ENCODE data around the gene TGFBRAP1.

Gene TGFBRAP1

GRCh38 chr2:105317937-105318336 is 11.6 kb downstream of the TGFBRAP1 start:
- DNase-seq (ENCODE audit: low spot score): no peak

- DNase-seq (ENCODE audit: low spot score): no peak
Observed at GRCh38 chr2:105315314-105315713, 14.2 kb downstream of the TGFBRAP1 start.

GRCh38 chr2:105313877-105314276 is 15.7 kb downstream of the TGFBRAP1 start:
- no peak for DNase-seq (ENCODE audit: low spot score)

GRCh38 chr2:105309147-105309545 is 20.4 kb downstream of the TGFBRAP1 start:
- peak; percentile 64 for DNase-seq (ENCODE audit: low spot score)

DNA sequence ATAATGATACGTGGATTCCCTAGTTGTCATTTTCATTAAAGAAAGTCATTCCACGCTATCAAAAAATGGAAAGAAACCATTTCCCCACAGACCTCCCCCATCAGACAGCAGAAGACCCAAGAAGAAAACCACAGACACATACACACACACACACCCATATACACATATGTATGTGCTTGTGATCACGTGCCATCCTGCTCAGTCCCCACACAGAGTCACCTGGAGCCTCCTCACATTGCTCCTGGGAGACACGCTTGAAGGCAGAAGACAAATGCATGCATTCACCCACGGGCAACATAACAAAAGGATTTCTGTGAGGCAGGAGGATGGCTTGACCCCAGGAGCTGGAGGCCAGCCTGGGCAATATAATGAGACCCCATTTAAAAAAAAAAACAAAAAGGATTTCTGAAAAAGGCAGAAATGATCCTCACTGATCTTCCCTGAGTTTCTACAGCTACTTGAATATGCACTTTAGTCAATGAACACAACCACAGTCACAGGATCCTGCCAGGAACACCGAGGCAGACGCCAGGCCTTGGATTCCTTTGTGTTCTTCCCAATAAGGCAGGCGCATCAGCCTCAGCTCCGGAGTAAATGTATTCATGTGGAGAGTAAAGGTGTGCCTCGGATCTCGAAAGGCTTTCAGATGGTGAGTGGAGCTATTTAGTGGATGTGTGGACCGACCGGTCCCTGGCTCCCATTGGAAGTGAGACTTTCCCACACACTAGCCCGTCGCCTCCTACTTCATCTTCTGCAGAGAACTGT is 21.0 kb downstream of the TGFBRAP1 start:
- DNase-seq (ENCODE audit: low spot score): peak; percentile 30

GRCh38 chr2:105307962-105308361 is 21.6 kb downstream of the TGFBRAP1 start:
- no peak for DNase-seq (ENCODE audit: low spot score)

- DNase-seq (ENCODE audit: low spot score): no peak
Observed at GRCh38 chr2:105307550-105307949, 22.0 kb downstream of the TGFBRAP1 start.

DNA sequence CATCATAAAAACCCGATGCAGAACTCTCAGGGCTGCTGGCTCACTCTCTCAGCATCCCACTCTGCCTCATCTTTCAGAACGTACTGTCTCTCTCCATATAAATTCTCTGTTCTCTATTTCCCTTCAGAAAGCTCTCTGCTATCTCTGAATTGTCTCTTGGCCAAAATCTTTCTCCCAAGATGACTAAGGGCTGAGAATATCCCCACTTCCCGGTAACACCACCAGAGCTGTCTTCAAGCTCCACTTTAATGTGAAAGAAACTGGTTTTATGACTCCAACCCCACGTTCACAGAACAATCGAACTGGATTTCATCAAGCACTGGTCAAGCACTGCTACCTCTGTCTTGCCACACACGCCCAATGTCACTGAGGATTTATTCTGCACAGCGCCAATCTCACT is 22.4 kb downstream of the TGFBRAP1 start:
- no peak for DNase-seq (ENCODE audit: low spot score)

- DNase-seq (ENCODE audit: low spot score): no peak
Observed at GRCh38 chr2:105301646-105302045, 27.9 kb downstream of the TGFBRAP1 start.

DNA sequence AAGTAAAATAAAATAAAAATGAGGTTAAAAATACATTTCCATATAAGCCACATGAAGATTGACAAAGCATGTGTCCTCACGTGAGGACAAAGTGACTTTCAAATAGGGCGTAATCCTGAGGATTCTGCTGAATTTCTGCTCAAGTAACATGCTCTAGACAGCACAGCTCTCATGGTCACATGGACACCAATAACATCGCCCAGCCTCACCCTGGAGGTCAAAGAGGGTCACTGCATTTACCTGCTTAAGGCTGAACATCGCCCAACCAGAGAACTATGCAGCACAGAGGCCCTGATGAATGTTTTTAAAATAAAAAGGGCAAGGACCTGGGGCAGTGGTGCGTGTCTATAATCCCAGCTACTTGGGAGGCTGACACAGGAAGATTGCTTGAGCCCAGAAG is 30.2 kb downstream of the TGFBRAP1 start:
- no peak for DNase-seq (ENCODE audit: low spot score)

DNA sequence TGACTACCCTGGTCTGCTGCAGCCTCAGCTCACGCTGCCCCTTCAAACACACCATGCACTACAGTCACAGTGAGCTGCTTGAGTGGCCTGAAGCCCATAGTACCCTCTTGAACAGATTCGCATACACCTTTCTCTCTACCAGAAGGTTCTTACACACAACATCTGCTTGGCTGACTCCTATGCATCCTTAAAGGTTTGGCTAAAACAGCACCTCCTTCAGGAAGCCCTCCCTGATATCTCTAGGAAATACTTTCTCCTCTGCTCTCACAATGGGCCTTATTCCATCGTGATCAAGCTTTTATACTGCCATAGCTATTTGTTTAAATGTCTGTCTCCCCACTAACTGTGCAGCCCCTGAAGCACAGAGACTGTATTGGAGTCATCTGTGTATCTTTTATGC is 31.5 kb downstream of the TGFBRAP1 start:
- DNase-seq (ENCODE audit: low spot score): no peak

GRCh38 chr2:105297216-105297615 is 32.3 kb downstream of the TGFBRAP1 start:
- no peak for DNase-seq (ENCODE audit: low spot score)

DNA sequence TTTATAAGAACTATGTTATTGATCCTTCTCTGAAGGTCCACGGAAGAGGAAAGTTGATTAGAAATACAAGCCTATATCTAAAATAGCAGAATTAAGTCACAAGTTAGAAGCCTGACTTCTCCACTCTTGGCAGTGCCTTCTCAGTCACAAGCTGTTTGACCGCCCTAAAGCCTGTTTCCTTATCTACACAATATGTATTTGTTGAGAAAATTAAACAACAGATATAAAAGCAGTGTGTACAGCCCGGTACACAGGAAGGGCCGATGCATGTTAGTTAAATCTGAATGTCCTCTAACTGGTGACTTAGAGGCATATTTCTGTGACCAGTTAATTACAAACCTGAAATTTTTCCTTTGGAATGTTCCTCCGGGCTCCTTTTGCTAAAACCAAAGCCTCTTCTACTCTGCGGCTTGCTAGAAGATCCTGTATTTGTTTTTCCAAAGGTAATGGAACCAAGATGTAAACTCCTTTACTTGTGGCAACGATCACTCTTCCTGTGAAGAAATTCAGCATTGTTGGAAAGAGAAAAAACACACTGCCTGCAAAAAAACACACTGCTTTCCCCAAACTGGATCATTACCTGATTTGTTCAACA is 33.4 kb downstream of the TGFBRAP1 start:
- DNase-seq (ENCODE audit: low spot score): no peak

DNA sequence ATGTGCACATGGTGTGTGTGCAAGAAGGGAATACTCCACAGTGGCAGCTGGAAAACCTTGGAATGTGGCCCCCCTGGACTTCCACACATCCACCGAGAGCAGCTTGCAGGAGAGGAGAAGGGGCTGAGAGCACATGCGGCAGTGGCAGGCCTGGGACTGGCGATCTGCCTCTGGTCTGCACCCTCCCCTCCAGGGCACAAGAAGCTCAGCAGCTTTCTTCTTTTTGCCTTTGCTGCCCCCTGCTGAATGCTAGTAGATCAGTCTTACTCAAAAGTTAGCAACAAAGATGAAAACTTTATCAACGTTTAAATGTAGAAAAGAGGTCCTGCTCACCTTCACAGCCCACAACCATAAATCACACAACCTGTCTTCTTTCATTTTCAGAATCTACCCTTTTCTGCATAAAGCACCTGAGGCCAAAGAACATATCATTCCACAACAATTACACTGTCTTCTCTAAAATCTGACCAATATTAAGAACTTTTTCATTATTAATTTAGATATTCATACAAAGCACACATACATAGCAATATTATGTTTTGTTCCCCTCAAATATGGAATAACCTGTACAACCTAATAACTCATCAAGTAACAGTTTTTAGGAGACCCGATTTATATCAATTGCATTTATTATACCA is 34.6 kb downstream of the TGFBRAP1 start:
- DNase-seq (ENCODE audit: low spot score): peak; percentile 84

- no peak for DNase-seq (ENCODE audit: low spot score)
Observed at GRCh38 chr2:105294046-105294445, 35.5 kb downstream of the TGFBRAP1 start.

- DNase-seq (ENCODE audit: low spot score): no peak
Observed at GRCh38 chr2:105291981-105292380, 37.6 kb downstream of the TGFBRAP1 start.

GRCh38 chr2:105290981-105291660 is 38.4 kb downstream of the TGFBRAP1 start:
- no peak for DNase-seq (ENCODE audit: low spot score)

DNA sequence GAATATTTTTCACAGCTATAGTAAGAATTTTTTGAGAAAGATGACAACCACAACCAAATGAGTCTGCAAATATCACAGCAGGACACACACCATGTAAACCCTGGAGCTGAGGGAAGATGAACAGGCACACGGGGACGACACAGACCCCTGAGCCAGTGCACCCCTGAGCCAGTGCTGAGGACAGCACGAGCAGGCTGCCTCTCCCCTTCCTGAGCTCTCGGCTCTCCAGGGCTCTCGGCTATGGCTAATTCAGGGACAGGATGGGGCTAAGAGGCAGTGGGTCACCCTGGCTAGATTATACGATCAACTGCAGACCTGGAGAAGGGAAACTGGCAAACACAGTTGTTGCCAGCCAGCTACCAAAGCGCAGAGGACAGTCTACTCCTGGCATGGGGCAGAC is 41.4 kb downstream of the TGFBRAP1 start:
- no peak for DNase-seq (ENCODE audit: low spot score)

DNA sequence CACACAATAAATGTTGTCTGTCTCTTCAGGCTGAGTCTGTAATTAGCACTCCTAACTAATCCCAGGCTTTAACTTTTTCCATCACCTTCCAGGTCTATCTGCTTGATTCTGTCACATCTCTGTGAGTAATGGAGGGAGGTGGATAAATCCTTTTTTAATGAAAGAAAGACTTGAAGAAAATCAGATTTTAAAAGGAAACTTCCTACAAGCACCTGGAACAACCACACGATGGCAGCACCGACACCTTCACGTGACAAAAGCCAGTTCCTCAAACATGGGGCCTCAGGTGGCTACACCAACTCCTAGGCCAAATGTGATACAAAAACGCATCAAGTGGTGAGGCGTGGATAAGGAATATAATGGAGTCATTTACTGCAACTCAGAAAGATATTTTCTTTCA is 41.8 kb downstream of the TGFBRAP1 start:
- DNase-seq (ENCODE audit: low spot score): no peak

DNA sequence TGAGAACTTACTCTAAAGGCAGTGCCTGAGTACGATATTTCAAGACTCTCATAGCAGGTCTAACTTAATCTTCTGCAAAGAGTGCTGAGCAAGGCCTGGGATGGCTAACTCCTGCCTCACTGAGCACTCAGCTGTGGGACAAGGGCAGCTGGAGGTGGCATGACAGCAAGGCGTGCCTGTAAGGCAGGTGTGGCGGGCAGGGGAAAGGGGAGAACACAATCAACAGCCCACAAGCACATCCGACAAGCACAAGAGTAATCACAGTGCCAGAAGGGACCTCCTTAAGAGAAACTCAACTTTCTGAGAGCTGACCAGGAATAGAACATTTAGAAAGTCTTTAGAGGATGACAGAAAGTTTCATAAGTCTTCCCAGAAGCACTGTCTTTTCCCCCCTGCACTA is 46.0 kb downstream of the TGFBRAP1 start:
- no peak for DNase-seq (ENCODE audit: low spot score)

DNA sequence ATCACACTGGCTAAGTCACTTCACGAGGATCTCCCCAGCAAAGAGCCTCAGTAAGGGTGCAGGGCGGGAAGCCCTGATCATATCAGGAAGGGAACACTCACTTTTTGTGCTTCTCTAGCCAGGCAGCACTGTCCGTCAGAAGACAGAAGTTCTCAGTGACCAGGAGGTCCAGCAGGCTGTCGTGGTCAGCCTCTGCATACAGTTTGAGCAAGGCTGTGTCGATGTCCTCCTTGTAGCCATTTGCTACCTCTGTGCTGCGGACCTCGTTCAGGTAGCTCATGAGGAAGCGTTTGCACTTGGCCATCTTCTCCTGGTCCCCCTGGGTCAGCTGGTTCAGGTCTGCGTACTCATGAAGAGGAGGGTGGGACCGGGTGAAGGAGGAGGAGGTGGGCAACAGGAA is 49.3 kb downstream of the TGFBRAP1 start:
- no peak for DNase-seq (ENCODE audit: low spot score)

GRCh38 chr2:105279126-105279525 is 50.4 kb downstream of the TGFBRAP1 start:
- DNase-seq (ENCODE audit: low spot score): no peak

DNA sequence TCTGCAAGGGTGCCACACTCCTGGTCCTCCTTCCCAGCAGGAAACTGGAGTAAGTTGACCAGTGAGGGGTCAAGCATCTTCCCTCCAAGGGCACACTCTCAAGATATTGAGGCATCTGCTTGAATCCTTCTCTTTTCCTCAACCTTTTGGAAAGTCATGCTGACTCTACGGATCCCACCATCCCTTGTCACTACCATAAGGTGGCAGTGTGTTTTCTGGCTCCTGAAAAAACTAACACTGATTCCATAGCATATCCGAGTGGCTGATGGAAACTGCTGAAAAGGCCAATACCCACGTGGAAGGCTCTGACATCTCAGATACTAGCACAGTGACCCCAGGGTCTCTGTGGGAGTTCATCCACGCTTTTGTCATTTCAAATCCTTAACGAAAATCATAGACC is 50.9 kb downstream of the TGFBRAP1 start:
- no peak for DNase-seq (ENCODE audit: low spot score)
